Loucy (cell line): Measurements from ENCODE around the gene PPP2R5C.

Experiments used
- EZH2phosphoT487 ChIP-seq: fragments of 200-600 bp; IDR thresholded peaks from 2 replicates; pipeline ENCODE4 v1.6.1; 2018; ENCODE audit warnings: antibody characterized with exemption, mild to moderate bottlenecking, moderate library complexity, borderline replicate concordance
- TF ChIP-seq, protein P1 (sequence below): fragments of 200-600 bp; sonication (generic); conservative IDR thresholded peaks from 2 replicates; pipeline ENCODE4 v1.5.1; 2014; ENCODE audit warnings: mild to moderate bottlenecking, antibody characterized with exemption, low read length

DNA sequence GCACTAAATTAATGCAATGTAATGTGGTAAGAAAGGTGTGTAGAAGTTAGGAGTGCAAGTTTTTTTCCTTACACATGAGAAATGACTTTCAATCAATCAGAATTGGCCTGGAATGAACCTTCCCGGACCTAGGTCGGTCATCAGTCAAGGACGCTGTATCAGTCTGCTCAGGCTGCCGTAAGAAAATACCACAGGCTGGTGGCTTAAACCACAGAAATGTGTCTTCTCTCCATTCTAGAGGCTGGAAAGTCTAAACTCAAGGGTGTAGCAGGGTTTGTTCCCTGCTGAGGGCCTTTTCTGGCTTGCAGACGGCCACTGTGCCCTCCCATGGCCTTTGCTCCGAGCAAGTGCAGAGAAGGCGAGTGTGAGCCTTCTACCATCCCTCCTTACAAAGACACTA lies 116.3 kb downstream of the PPP2R5C start:
- TF ChIP-seq, protein P1, sequence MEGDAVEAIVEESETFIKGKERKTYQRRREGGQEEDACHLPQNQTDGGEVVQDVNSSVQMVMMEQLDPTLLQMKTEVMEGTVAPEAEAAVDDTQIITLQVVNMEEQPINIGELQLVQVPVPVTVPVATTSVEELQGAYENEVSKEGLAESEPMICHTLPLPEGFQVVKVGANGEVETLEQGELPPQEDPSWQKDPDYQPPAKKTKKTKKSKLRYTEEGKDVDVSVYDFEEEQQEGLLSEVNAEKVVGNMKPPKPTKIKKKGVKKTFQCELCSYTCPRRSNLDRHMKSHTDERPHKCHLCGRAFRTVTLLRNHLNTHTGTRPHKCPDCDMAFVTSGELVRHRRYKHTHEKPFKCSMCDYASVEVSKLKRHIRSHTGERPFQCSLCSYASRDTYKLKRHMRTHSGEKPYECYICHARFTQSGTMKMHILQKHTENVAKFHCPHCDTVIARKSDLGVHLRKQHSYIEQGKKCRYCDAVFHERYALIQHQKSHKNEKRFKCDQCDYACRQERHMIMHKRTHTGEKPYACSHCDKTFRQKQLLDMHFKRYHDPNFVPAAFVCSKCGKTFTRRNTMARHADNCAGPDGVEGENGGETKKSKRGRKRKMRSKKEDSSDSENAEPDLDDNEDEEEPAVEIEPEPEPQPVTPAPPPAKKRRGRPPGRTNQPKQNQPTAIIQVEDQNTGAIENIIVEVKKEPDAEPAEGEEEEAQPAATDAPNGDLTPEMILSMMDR, result no peak
- TF ChIP-seq EZH2phosphoT487, result no peak
